CD14-positive monocyte (primary cell): ENCODE data around the gene DENND6B. TPM values are rescaled to one million over a fixed set of nuclear protein-coding genes. Genes with fewer than 3 reads are reported as not detected.

ENCODE experiments used
- DNase-seq, 3 donors: peaks; one replicate each; pipeline ENCODE4 v3.0.0-alpha.2; 2011 to 2022
- H2AFZ ChIP-seq: 2 replicates; pipeline ENCODE4 v1.6.0; 2012; ENCODE audit warnings: mild to moderate bottlenecking, low read depth, low read length, inconsistent platforms; ENCODE audit not compliant: insufficient read depth, poor library complexity, severe bottlenecking
- H3K27ac ChIP-seq, 2 donors: 1 replicate in 1 of 2; 2 replicates in 1 of 2; pipeline ENCODE4 v1.5.1; 2012 to 2013; ENCODE audit warnings: low read length in 2 of 2, control low read depth in 1 of 2, inconsistent platforms in 1 of 2, low read depth in 1 of 2, mild to moderate bottlenecking in 1 of 2
- H3K27me3 ChIP-seq, 2 donors: one replicate each; pipeline versions ENCODE4 v1.6.0 to v1.6.1; 2011 to 2013; ENCODE audit warnings: low read length in 2 of 2; ENCODE audit not compliant: control insufficient read depth in 2 of 2, insufficient read depth in 2 of 2
- H3K36me3 ChIP-seq, 2 donors: replicated peaks in 1 of 2; 1 replicate in 1 of 2; 2 replicates in 1 of 2; pipeline versions ENCODE4 v1.5.1 to v1.6.1; 2012 to 2013; ENCODE audit warnings: low read length in 2 of 2, control low read depth in 1 of 2, inconsistent platforms in 1 of 2, mild to moderate bottlenecking in 1 of 2; ENCODE audit not compliant: insufficient read depth in 2 of 2, control insufficient read depth in 1 of 2
- H3K4me1 ChIP-seq, 2 donors: 1 replicate in 1 of 2; 2 replicates in 1 of 2; pipeline versions ENCODE4 v1.5.1 to v1.6.1; 2012 to 2013; ENCODE audit warnings: low read length in 2 of 2, control low read depth in 1 of 2, inconsistent platforms in 1 of 2, mild to moderate bottlenecking in 1 of 2, moderate library complexity in 1 of 2; ENCODE audit not compliant: insufficient read depth in 2 of 2, control insufficient read depth in 1 of 2
- H3K4me2 ChIP-seq: replicated peaks from 2 replicates; pipeline ENCODE3; 2012; ENCODE audit warnings: low read length, moderate library complexity, mild to moderate bottlenecking; ENCODE audit not compliant: poor library complexity, severe bottlenecking; ENCODE audit errors: extremely low read depth
- H3K4me3 ChIP-seq, 3 experiments: fragments of 200-600 bp in 1 of 3; sonication (generic) in 1 of 3; replicated peaks in 1 of 3; 1 replicate in 2 of 3; 2 replicates in 1 of 3; pipeline ENCODE4 v1.5.1; 2011 to 2013; ENCODE audit warnings: low read length in 3 of 3, mild to moderate bottlenecking in 3 of 3, control low read depth in 2 of 3, low read depth in 2 of 3, inconsistent platforms in 1 of 3, moderate library complexity in 1 of 3
- H3K79me2 ChIP-seq: 2 replicates; pipeline ENCODE4 v1.6.0; 2012; ENCODE audit warnings: mild to moderate bottlenecking, control low read depth, inconsistent platforms, low read length, moderate library complexity; ENCODE audit not compliant: insufficient read depth
- H3K9ac ChIP-seq: 2 replicates; pipeline ENCODE4 v1.6.0; 2017; ENCODE audit warnings: low read length, mild to moderate bottlenecking; ENCODE audit not compliant: insufficient read depth, poor library complexity, severe bottlenecking
- H3K9me3 ChIP-seq, 2 donors: replicated peaks in 1 of 2; 1 replicate in 1 of 2; 2 replicates in 1 of 2; pipeline versions ENCODE4 v1.5.1 to v1.6.1; 2012 to 2013; ENCODE audit warnings: low read length in 2 of 2, control low read depth in 1 of 2; ENCODE audit not compliant: control insufficient read depth in 1 of 2, insufficient read depth in 1 of 2
- H4K20me1 ChIP-seq: 2 replicates; pipeline ENCODE4 v1.6.0; 2012; ENCODE audit warnings: mild to moderate bottlenecking, low read length, control low read depth, moderate library complexity; ENCODE audit not compliant: insufficient read depth
- H3K27ac Mint-ChIP-seq, 7 donors: one replicate each; pipeline ENCODE4 v1.8.0; 2020; ENCODE audit warnings: mild to moderate bottlenecking in 7 of 7, mixed read lengths in 7 of 7, moderate library complexity in 6 of 7, inconsistent platforms in 2 of 7
- H3K27me3 Mint-ChIP-seq, 3 donors: one replicate each; pipeline ENCODE4 v1.8.0; 2021 to 2022; ENCODE audit warnings: low read depth in 3 of 3, mild to moderate bottlenecking in 3 of 3, mixed read lengths in 3 of 3, moderate library complexity in 3 of 3, inconsistent platforms in 1 of 3
- H3K36me3 Mint-ChIP-seq, 2 donors: one replicate each; pipeline ENCODE4 v1.8.0; 2020; ENCODE audit warnings: mixed read lengths in 2 of 2, inconsistent platforms in 1 of 2, mild to moderate bottlenecking in 1 of 2
- H3K4me1 Mint-ChIP-seq: one replicate; pipeline ENCODE4 v1.8.0; 2020; ENCODE audit warnings: mild to moderate bottlenecking, mixed read lengths
- H3K4me3 Mint-ChIP-seq, 2 donors: one replicate each; pipeline ENCODE4 v1.8.0; 2020; ENCODE audit warnings: mild to moderate bottlenecking in 2 of 2, mixed read lengths in 2 of 2, moderate library complexity in 1 of 2
- H3K9me3 Mint-ChIP-seq, 7 donors: one replicate each; pipeline ENCODE4 v1.8.0; 2020 to 2022; ENCODE audit warnings: mixed read lengths in 7 of 7, mild to moderate bottlenecking in 6 of 7, moderate library complexity in 6 of 7, inconsistent platforms in 2 of 7
- CTCF ChIP-seq: fragments of 200-600 bp; IDR thresholded peaks from one replicate; pipeline ENCODE4 v1.8.0; 2022; ENCODE audit warnings: antibody characterized with exemption, mild to moderate bottlenecking
- WGBS: methylation state at CpG from one replicate; pipeline ENCODE4 v1.1.5; 2013; ENCODE audit warnings: missing lambda C conversion rate; ENCODE audit not compliant: insufficient coverage; 5-methylcytosine and 5-hydroxymethylcytosine counted together
- intact Hi-C, 2 donors: fragments of 100-400 bp; cut with micrococcal nuclease; formaldehyde crosslinking; loops; one replicate each; pipeline versions ENCODE4 v1.15.0 to v1.15.1; 2023
- polyA plus RNA-seq, 3 donors: library from polyadenylated mRNA; depleted of rRNA in 1 of 3; unstranded in 2 of 3; stranded (reverse) in 1 of 3; fragments of 300-500 nt in 2 of 3; fragments of >200 nt in 1 of 3; fragmentation: Illumina TruSeq in 2 of 3; gene quantifications; 1 replicate in 2 of 3; 2 replicates in 1 of 3; pipeline ENCODE4 v1.2.3, GENCODE V29; 2012 to 2021

DENND6B gene
- polyA plus RNA-seq, 3 donors, result 1.7 to 10.6 (median 2.1) TPM

- H3K4me1 Mint-ChIP-seq, result peaks cover 10% of the 10 kb centered on the region
- Histone ChIP-seq H3K4me2 (no peak overlapping the region), H2AFZ (no peak overlapping the region), H3K36me3 (no peaks in the 10 kb centered on the region), H4K20me1 (peaks cover 13% of the 10 kb centered on the region), H3K79me2 (no peaks in the 10 kb centered on the region), H3K4me3 (no peak overlapping the region), H3K27ac (no peak overlapping the region), H3K4me1 (peaks cover 9 to 24% of the 10 kb centered on the region in 2 donors), H3K9ac (no peak overlapping the region), H3K9me3 (peaks cover 7 to 11% of the 10 kb centered on the region in 2 donors), H3K27me3 (peaks cover 21 to 54% of the 10 kb centered on the region in 2 donors)
- H3K4me3 Mint-ChIP-seq, result no peak overlapping the region
- peaks cover 0 to 23% (median 8%) of the 10 kb centered on the region in 7 donors for H3K9me3 Mint-ChIP-seq
- intact Hi-C loops, result no loop called here
- WGBS, result 96% methylated on average over 13 of the region's 15 CpGs
- H3K27ac Mint-ChIP-seq, result no peak overlapping the region
- DNase-seq, result no peak
- no peaks in the 10 kb centered on the region for H3K36me3 Mint-ChIP-seq
- no peak for TF ChIP-seq CTCF
- H3K27me3 Mint-ChIP-seq, result peaks cover 53 to 75% (median 64%) of the 10 kb centered on the region in 3 donors
These were observed 62.6 kb downstream of the DENND6B start for GRCh38 chr22:50264104-50264745.

- peaks cover 9 to 23% of the 10 kb centered on the region in 2 donors for H3K4me1 ChIP-seq
- H3K27me3 Mint-ChIP-seq, result peaks cover 44 to 69% (median 52%) of the 10 kb centered on the region in 3 donors
- peaks cover 12 to 43% of the 10 kb centered on the region in 2 donors for H3K27me3 ChIP-seq
- no peak overlapping the region for H3K27ac ChIP-seq
- WGBS, result 73% methylated on average over 3 of the region's 9 CpGs
- no peak overlapping the region for H2AFZ ChIP-seq
- peak overlapping the region in 1 of 2 donors; percentile 51 for H3K4me3 Mint-ChIP-seq
- H3K4me1 Mint-ChIP-seq, result peaks cover 10% of the 10 kb centered on the region
- peaks cover 2% of the 10 kb centered on the region for H4K20me1 ChIP-seq
- H3K9me3 ChIP-seq, result peaks cover 7% of the 10 kb centered on the region in 2 donors
- intact Hi-C loops, result no loop called here
- no peaks in the 10 kb centered on the region for H3K79me2 ChIP-seq
- H3K9me3 Mint-ChIP-seq, result peaks cover 0 to 15% (median 6%) of the 10 kb centered on the region in 7 donors
- no peak overlapping the region for H3K27ac Mint-ChIP-seq
- DNase-seq, result no peak
- no peaks in the 10 kb centered on the region for H3K36me3 Mint-ChIP-seq
- TF ChIP-seq CTCF, result no peak
- no peak overlapping the region for H3K4me3 ChIP-seq
- no peaks in the 10 kb centered on the region for H3K36me3 ChIP-seq
- no peak overlapping the region for H3K9ac ChIP-seq
- no peak overlapping the region for H3K4me2 ChIP-seq
These were observed 63.7 kb downstream of the DENND6B start for GRCh38 chr22:50262973-50263617.
